ENCODE data around the gene AIFM3. TPM values are rescaled to one million over a fixed set of nuclear protein-coding genes. Genes with fewer than 3 reads are reported as not detected.

Gene AIFM3
- total and polyA plus RNA-seq, 2 of the 13 experiments (the other 11 are each of a cell fraction or from before 2014, with no cell fraction given), result 9.0 to 15.3 TPM

DNA sequence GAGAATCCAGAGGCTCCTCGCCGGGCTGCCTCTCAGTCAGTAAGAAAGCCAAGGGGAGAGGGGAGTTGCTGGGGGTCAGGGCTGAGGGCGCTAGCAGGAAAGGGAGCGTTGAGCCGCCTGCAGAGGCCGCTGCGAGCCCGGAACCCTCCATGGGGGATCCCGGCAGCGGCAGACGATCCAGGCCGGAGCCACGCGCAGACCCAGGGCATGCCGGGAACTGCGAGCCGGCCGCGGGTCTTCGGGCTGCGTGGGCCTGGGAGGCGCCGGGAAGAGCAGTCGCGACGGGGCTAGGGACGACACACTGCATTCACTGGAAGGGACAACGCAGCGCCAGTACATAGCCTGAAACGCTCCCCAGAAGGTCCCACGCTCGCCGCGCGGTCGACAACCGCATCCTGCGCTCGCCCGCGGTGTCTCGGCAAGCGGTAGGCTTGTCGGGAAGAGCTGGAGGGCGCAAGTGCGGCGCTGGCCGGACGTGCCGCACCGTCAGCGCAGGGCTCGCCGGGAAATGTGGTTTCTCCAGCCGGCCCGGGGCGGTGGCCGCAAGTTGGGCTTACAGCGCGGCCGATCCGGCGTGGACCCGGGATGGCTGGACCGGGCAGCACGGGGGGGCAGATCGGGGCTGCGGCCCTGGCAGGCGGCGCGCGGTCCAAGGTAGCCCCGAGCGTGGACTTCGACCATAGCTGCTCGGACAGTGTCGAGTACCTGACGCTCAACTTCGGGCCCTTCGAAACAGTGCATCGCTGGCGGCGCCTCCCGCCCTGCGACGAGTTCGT, 14.9 kb downstream of the AIFM3 start, which contains the start of gene LZTR1 (continued):
- TF ChIP-seq, protein P1, sequence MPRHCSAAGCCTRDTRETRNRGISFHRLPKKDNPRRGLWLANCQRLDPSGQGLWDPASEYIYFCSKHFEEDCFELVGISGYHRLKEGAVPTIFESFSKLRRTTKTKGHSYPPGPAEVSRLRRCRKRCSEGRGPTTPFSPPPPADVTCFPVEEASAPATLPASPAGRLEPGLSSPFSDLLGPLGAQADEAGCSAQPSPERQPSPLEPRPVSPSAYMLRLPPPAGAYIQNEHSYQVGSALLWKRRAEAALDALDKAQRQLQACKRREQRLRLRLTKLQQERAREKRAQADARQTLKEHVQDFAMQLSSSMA (CRISPR knock-in tag; IDR thresholded peaks at IDR 0.05), result peak; percentile 95
- TF ChIP-seq GLI4 (CRISPR knock-in tag; IDR thresholded peaks at IDR 0.05; ENCODE audit: borderline replicate concordance), result peak; percentile 87; the same call in 1 of the 2 replicates

DNA sequence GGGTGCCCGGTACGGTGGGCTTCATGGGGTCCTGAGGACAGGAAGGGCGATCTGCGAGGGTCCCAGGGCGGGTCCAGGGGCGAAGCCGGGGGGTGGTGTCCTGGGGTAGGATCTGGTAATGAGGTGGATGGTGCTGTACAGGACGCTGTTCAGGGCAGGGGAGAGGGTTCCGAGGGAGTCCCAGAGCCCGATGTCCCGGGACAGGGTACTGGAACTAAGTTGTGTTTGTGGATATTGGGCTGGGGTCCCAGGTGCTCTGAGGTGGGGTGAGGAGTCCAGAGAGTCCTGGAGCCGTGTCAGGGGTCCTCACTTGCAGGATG, 15.5 kb downstream of the AIFM3 start:
- DNase-seq (ENCODE audit: low spot score) (no peak), FAIRE-seq (no peak), ATAC-seq (peak; percentile 43)
- ChIA-PET CTCF (ENCODE audit: low intra/inter-chr PET ratio, low total read pairs) (interaction anchor here (1.7 kb wide), 1 partner anchor 20 kb away, joined by 7 read pairs; no protein-coding TSS in a partner anchor), POLR2A (interaction anchor here (0.6 to 4.3 kb wide), 23 partner anchors 9 to 205 kb away, joined by 3 to 45 read pairs (median 7); partner anchors contain the start of genes AIFM3, CRKL, P2RX6 and THAP7)
- intact Hi-C loops (cut with micrococcal nuclease; ENCODE audit: unreplicated experiment), result no loop called here
- Histone ChIP-seq H3K4me2 (ENCODE audit: low read depth, low read length) (peak overlapping the region; percentile 97), H4K20me1 (ENCODE audit: insufficient read depth, low read length) (no peaks in the 10 kb centered on the region), H2AFZ (ENCODE audit: low read length) (no peak overlapping the region), H3K4me3 (replicated peaks in 1 of 3; ENCODE audit: insufficient read depth in 1 of 3, low read depth in 2 of 3, low read length in 3 of 3) (peak overlapping the region; percentile 67 to 98 (median 83)), H3K27ac (ENCODE audit: extremely low read length, insufficient read depth, low read length) (peak overlapping the region; percentile 80), H3K9me3 (ENCODE audit: low read length) (0 out of 2 replicates have a peak, but pooled peaks cover 4% of the 10 kb centered on the region), H3K36me3 (replicated peaks in 1 of 2; ENCODE audit: control insufficient read depth in 1 of 2, insufficient read depth in 2 of 2, low read length in 2 of 2) (peaks cover 0 to 8% of the 10 kb centered on the region in 2 experiments; a peak in 3 of 5 replicates), H3K79me2 (ENCODE audit: insufficient read depth, low read length) (peaks cover 11% of the 10 kb centered on the region), H3K27me3 (ENCODE audit: control insufficient read depth in 1 of 2, insufficient read depth in 2 of 2, low read length in 2 of 2) (no peaks in the 10 kb centered on the region; a peak in 1 of 5 replicates), H3K9ac (ENCODE audit: insufficient read depth, low read depth, low read length) (peak overlapping the region; percentile 79), H3K4me1 (ENCODE audit: insufficient read depth, low read length) (peaks cover 39% of the 10 kb centered on the region)
- TSS peak; percentile 18 for BruUV-seq (replicated peaks)
- in situ Hi-C loops (cut with HindIII; ENCODE audit: extremely low pct_ligation_motif_present, low pct_unique_long_range_greater_than_20kb), result no loop called here
- WGBS (ENCODE audit: low lambda C conversion rate), result 0% methylated on average over 10 of the region's 12 CpGs
- TF ChIP-seq FOXP1 (IDR thresholded peaks at IDR 0.05), result no peak
- no peak for TF ChIP-seq FOXP1 (CRISPR knock-in tag; IDR thresholded peaks at IDR 0.05)
- 0 out of 2 replicates have a peak, but pooled peaks have one; percentile 16 for TF ChIP-seq ZNF460 (CRISPR knock-in tag; IDR thresholded peaks at IDR 0.05; ENCODE audit: borderline replicate concordance)
- TF ChIP-seq, protein P2, sequence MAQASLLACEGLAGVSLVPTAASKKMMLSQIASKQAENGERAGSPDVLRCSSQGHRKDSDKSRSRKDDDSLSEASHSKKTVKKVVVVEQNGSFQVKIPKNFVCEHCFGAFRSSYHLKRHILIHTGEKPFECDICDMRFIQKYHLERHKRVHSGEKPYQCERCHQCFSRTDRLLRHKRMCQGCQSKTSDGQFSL (CRISPR knock-in tag; IDR thresholded peaks at IDR 0.05), result no peak
- TF ChIP-seq ZMYM3 (CRISPR knock-in tag; IDR thresholded peaks at IDR 0.05), result no peak
- TF ChIP-seq, protein P3, sequence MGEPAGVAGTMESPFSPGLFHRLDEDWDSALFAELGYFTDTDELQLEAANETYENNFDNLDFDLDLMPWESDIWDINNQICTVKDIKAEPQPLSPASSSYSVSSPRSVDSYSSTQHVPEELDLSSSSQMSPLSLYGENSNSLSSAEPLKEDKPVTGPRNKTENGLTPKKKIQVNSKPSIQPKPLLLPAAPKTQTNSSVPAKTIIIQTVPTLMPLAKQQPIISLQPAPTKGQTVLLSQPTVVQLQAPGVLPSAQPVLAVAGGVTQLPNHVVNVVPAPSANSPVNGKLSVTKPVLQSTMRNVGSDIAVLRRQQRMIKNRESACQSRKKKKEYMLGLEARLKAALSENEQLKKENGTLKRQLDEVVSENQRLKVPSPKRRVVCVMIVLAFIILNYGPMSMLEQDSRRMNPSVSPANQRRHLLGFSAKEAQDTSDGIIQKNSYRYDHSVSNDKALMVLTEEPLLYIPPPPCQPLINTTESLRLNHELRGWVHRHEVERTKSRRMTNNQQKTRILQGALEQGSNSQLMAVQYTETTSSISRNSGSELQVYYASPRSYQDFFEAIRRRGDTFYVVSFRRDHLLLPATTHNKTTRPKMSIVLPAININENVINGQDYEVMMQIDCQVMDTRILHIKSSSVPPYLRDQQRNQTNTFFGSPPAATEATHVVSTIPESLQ (CRISPR knock-in tag; conservative IDR thresholded peaks at IDR 0.05), result no peak
- TF ChIP-seq ZNF543 (CRISPR knock-in tag; IDR thresholded peaks at IDR 0.05), result peak; percentile 50; the same call in 1 of the 2 replicates
- no peak for TF ChIP-seq SYNCRIP (IDR thresholded peaks at IDR 0.05; ENCODE audit: insufficient read depth, low read depth, low read length)
- no peak for TF ChIP-seq ZNF816 (CRISPR knock-in tag; IDR thresholded peaks at IDR 0.05; ENCODE audit: borderline replicate concordance)
- no peak for TF ChIP-seq ZSCAN29 (CRISPR knock-in tag; conservative IDR thresholded peaks at IDR 0.05)
- TF ChIP-seq, protein P4, sequence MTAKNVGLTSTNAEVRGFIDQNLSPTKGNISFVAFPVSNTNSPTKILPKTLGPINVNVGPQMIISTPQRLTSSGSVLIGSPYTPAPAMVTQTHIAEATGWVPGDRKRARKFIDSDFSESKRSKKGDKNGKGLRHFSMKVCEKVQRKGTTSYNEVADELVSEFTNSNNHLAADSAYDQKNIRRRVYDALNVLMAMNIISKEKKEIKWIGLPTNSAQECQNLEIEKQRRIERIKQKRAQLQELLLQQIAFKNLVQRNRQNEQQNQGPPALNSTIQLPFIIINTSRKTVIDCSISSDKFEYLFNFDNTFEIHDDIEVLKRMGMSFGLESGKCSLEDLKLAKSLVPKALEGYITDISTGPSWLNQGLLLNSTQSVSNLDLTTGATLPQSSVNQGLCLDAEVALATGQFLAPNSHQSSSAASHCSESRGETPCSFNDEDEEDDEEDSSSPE (CRISPR knock-in tag; IDR thresholded peaks at IDR 0.05), result no peak
- no peak for TF ChIP-seq SMARCC2 (IDR thresholded peaks at IDR 0.05)
- no peak for TF ChIP-seq ZBTB38 (CRISPR knock-in tag; IDR thresholded peaks at IDR 0.05)
- TF ChIP-seq CHD2 (IDR thresholded peaks at IDR 0.05; ENCODE audit: low read depth, low read length), result no peak
- no peak for TF ChIP-seq HDAC1 (CRISPR knock-in tag; IDR thresholded peaks at IDR 0.05)
- TF ChIP-seq ZNF570 (CRISPR knock-in tag; IDR thresholded peaks at IDR 0.05; ENCODE audit: borderline replicate concordance), result no peak
